Bronchial epithelial cell (primary cell): ENCODE measurements around the gene CFHR1. TPM values are rescaled to one million over a fixed set of nuclear protein-coding genes. Genes with fewer than 3 reads are reported as not detected.
A peak's percentile ranks its signal among the peaks of the same experiment; 100 is the strongest.

ENCODE experiments used
- DNase-seq: peaks from one replicate; pipeline ENCODE4 v3.0.0-alpha.2; 2010; ENCODE audit warnings: low read depth
- FAIRE-seq: peaks from 2 replicates; lab custom pipeline; 2011; peaks lifted over from hg19 to GRCh38; lab: Jason Lieb, UNC
- H3K27me3 ChIP-seq: 2 replicates; pipeline ENCODE4 v1.5.1; 2011; ENCODE audit warnings: low read length; ENCODE audit not compliant: control insufficient read depth, insufficient read depth
- H3K36me3 ChIP-seq: 2 replicates; pipeline ENCODE4 v1.5.1; 2011; ENCODE audit warnings: low read length; ENCODE audit not compliant: control insufficient read depth, insufficient read depth
- H3K4me3 ChIP-seq: 2 replicates; pipeline ENCODE4 v1.5.1; 2011; ENCODE audit warnings: mild to moderate bottlenecking, low read depth, low read length, control low read depth
- total RNA-seq: library from RNA; depleted of rRNA; stranded (reverse); fragments of >200 nt; gene quantifications from 2 replicates; pipeline ENCODE4 v1.2.1, GENCODE V29; 2014
- TF ChIP-seq, protein P1 (sequence below): IDR thresholded peaks from 2 replicates; pipeline ENCODE4 v1.5.1; 2011; ENCODE audit warnings: mild to moderate bottlenecking, moderate library complexity, low read length, control low read depth, inconsistent platforms; ENCODE audit not compliant: insufficient read depth, severe bottlenecking

CFHR1 gene
- total RNA-seq, 1 donor from 2014 or later = not detected

DNA sequence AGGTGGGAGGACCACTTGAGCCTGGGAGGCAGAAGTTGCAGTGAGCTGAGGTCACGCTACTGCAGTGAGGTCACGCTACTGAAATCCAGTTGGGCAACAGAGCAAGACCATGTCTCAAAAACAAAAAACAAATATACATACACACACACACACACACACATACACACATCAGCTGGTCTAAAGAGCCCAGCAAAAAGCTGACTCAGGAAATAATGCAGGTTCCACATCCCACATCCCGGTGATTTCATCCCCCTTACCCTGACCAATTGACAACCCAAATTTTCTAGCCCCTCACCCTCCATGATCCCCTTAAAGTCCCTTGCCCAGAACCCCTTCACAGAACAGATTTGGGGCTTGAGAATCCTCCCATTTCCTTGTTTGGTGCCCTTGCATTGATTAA is 56.4 kb downstream of the CFHR1 start:
- TF ChIP-seq, protein P1, sequence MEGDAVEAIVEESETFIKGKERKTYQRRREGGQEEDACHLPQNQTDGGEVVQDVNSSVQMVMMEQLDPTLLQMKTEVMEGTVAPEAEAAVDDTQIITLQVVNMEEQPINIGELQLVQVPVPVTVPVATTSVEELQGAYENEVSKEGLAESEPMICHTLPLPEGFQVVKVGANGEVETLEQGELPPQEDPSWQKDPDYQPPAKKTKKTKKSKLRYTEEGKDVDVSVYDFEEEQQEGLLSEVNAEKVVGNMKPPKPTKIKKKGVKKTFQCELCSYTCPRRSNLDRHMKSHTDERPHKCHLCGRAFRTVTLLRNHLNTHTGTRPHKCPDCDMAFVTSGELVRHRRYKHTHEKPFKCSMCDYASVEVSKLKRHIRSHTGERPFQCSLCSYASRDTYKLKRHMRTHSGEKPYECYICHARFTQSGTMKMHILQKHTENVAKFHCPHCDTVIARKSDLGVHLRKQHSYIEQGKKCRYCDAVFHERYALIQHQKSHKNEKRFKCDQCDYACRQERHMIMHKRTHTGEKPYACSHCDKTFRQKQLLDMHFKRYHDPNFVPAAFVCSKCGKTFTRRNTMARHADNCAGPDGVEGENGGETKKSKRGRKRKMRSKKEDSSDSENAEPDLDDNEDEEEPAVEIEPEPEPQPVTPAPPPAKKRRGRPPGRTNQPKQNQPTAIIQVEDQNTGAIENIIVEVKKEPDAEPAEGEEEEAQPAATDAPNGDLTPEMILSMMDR = no peak
- FAIRE-seq (no peak), DNase-seq (no peak)
- no peak overlapping the region for H3K4me3 ChIP-seq
- no peaks in the 10 kb centered on the region for H3K36me3 ChIP-seq
- no peaks in the 10 kb centered on the region for H3K27me3 ChIP-seq

DNA sequence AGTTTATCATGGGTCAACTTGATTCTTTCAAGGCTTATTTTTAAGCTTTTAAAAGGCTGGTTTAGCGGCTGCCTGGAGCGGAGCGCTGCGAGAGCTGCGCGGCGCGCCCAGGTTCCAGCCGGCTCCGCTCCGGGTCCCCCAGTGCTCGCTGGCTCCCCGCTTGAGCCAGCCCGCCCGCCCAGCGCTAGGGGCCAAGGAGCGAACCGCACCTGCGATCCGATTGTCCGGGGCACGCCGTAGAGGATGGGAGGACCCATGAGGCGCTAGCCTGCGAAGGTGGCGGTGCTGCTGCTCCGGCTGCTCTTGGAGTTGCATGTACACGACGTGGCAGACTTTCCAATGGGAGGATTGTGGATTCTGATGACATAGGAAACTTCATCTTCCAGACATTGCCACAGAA is 58.4 kb downstream of the CFHR1 start:
- Histone ChIP-seq H3K36me3 (no peaks in the 10 kb centered on the region), H3K27me3 (no peaks in the 10 kb centered on the region), H3K4me3 (no peak overlapping the region)
- TF ChIP-seq, protein P1 = no peak
- peak; percentile 5 for DNase-seq
- FAIRE-seq = no peak

Other genes starting within 250 kb of the CFHR1 start
- under 0.01 and 0.38 TPM in 2 replicates for gene KCNT2, start 211.3 kb upstream of the CFHR1 start, total RNA-seq
- gene CFH, start 167.7 kb upstream of the CFHR1 start, total RNA-seq = 22.9 and 34.2 TPM in 2 replicates
- not detected in 2 replicates for gene CFHR3, start 44.9 kb upstream of the CFHR1 start, total RNA-seq
- not detected in 2 replicates for gene CFHR4, start 68.3 kb downstream of the CFHR1 start, total RNA-seq
- gene CFHR2, start 124.0 kb downstream of the CFHR1 start, total RNA-seq = not detected in 2 replicates
- not detected in 2 replicates for gene CFHR5, start 157.8 kb downstream of the CFHR1 start, total RNA-seq
- gene F13B, start 247.5 kb downstream of the CFHR1 start, total RNA-seq = not detected in 2 replicates